Measurements from ENCODE around the gene HTR3D. TPM values are rescaled to one million over a fixed set of nuclear protein-coding genes. Genes with fewer than 3 reads are reported as not detected.

Gene HTR3D
- total and polyA plus RNA-seq, 2 experiments from 2014 or later, result not detected

GRCh38 chr3:184082034-184082433 lies 50.5 kb downstream of the HTR3D start:
- no peaks in the 10 kb centered on the region for H3K27me3 ChIP-seq (ENCODE audit: insufficient read depth)
- TF ChIP-seq EZH2 (IDR thresholded peaks at IDR 0.05; ENCODE audit: low read depth, unreplicated experiment) (no peak), ZNF114 (CRISPR knock-in tag; IDR thresholded peaks at IDR 0.05) (no peak), STAT1 (IDR thresholded peaks at IDR 0.05; ENCODE audit: unreplicated experiment) (no peak), NANOG (IDR thresholded peaks at IDR 0.05; ENCODE audit: borderline replicate concordance) (no peak), CREB1 (CRISPR knock-in tag; IDR thresholded peaks at IDR 0.05; ENCODE audit: low read depth) (no peak), ZNF331 (CRISPR knock-in tag; IDR thresholded peaks at IDR 0.05; ENCODE audit: low read depth) (no peak)
- TF ChIP-seq, protein P1, sequence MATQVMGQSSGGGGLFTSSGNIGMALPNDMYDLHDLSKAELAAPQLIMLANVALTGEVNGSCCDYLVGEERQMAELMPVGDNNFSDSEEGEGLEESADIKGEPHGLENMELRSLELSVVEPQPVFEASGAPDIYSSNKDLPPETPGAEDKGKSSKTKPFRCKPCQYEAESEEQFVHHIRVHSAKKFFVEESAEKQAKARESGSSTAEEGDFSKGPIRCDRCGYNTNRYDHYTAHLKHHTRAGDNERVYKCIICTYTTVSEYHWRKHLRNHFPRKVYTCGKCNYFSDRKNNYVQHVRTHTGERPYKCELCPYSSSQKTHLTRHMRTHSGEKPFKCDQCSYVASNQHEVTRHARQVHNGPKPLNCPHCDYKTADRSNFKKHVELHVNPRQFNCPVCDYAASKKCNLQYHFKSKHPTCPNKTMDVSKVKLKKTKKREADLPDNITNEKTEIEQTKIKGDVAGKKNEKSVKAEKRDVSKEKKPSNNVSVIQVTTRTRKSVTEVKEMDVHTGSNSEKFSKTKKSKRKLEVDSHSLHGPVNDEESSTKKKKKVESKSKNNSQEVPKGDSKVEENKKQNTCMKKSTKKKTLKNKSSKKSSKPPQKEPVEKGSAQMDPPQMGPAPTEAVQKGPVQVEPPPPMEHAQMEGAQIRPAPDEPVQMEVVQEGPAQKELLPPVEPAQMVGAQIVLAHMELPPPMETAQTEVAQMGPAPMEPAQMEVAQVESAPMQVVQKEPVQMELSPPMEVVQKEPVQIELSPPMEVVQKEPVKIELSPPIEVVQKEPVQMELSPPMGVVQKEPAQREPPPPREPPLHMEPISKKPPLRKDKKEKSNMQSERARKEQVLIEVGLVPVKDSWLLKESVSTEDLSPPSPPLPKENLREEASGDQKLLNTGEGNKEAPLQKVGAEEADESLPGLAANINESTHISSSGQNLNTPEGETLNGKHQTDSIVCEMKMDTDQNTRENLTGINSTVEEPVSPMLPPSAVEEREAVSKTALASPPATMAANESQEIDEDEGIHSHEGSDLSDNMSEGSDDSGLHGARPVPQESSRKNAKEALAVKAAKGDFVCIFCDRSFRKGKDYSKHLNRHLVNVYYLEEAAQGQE (IDR thresholded peaks at IDR 0.05; ENCODE audit: unreplicated experiment), result no peak
- H3K4me1 ChIP-seq (ENCODE audit: insufficient read depth), result no peaks in the 10 kb centered on the region
- H3K79me2 ChIP-seq (replicated peaks; ENCODE audit: insufficient read depth), result no peaks in the 10 kb centered on the region
- Mint-ChIP-seq H3K4me3 (no peak overlapping the region), H3K36me3 (ENCODE audit: low read depth) (no peaks in the 10 kb centered on the region), H3K9me3 (peaks cover 3% of the 10 kb centered on the region; the same call in 1 of the 3 replicates), H3K27me3 (ENCODE audit: insufficient read depth, low read depth, poor library complexity) (peaks cover 9% of the 10 kb centered on the region), H3K27ac (no peak overlapping the region), H3K4me1 (peaks cover 9% of the 10 kb centered on the region)
- no peaks in the 10 kb centered on the region for H4K20me1 ChIP-seq (replicated peaks; ENCODE audit: insufficient read depth)
- H2AFZ ChIP-seq, result no peak overlapping the region
- no peak overlapping the region for H3K4me2 ChIP-seq
- H3K36me3 ChIP-seq (ENCODE audit: insufficient read depth), result no peaks in the 10 kb centered on the region
- H3F3A ChIP-seq (replicated peaks; ENCODE audit: low read depth), result no peaks in the 10 kb centered on the region
- no peak overlapping the region for H3K27ac ChIP-seq (ENCODE audit: low read depth)
- DNase-seq (ENCODE audit: low spot score) (no peak), ATAC-seq (no peak)
- H3K4me3 ChIP-seq, result no peak overlapping the region
- peaks cover 5% of the 10 kb centered on the region; the same call in 1 of the 2 replicates for H3K9me2 ChIP-seq (ENCODE audit: insufficient read depth)

DNA sequence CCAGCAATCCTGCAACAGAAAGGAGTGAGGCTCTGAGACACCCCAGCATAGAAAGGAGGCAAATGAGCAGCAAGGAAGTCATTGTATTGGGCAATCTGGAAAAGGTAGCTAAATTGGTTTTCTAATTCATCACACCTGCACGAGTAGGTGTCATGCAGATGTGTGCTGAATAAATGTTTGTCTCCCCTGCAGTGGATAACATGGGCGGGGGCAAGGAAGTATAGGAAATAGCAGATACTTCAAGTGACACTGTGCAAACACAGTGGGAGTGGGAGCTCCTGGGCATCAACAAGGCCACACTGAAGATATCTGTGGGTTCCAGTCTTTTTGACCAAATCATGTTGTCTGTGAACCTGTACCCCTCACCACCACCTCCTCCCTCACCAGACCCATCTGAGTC lies 50.9 kb downstream of the HTR3D start:
- Histone ChIP-seq H3K27ac (ENCODE audit: low read depth) (no peak overlapping the region), H3K36me3 (ENCODE audit: insufficient read depth) (no peaks in the 10 kb centered on the region), H3K4me1 (ENCODE audit: insufficient read depth) (no peaks in the 10 kb centered on the region), H3K9me2 (ENCODE audit: insufficient read depth) (peaks cover under 1% of the 10 kb centered on the region; the same call in 1 of the 2 replicates), H3K79me2 (replicated peaks; ENCODE audit: insufficient read depth) (no peaks in the 10 kb centered on the region), H3F3A (replicated peaks; ENCODE audit: low read depth) (no peaks in the 10 kb centered on the region), H2AFZ (no peak overlapping the region), H3K4me2 (no peak overlapping the region), H4K20me1 (replicated peaks; ENCODE audit: insufficient read depth) (no peaks in the 10 kb centered on the region), H3K4me3 (no peak overlapping the region), H3K27me3 (ENCODE audit: insufficient read depth) (no peaks in the 10 kb centered on the region)
- H3K4me1 Mint-ChIP-seq, result peaks cover 8% of the 10 kb centered on the region
- no peak overlapping the region for H3K4me3 Mint-ChIP-seq
- H3K36me3 Mint-ChIP-seq (ENCODE audit: low read depth), result no peaks in the 10 kb centered on the region
- peaks cover 3% of the 10 kb centered on the region; the same call in 1 of the 3 replicates for H3K9me3 Mint-ChIP-seq
- H3K27ac Mint-ChIP-seq, result no peak overlapping the region
- peaks cover 8% of the 10 kb centered on the region for H3K27me3 Mint-ChIP-seq (ENCODE audit: insufficient read depth, low read depth, poor library complexity)
- no peak for DNase-seq (ENCODE audit: low spot score)
- no peak for ATAC-seq
- TF ChIP-seq ZNF331 (CRISPR knock-in tag; IDR thresholded peaks at IDR 0.05; ENCODE audit: low read depth) (no peak), CREB1 (CRISPR knock-in tag; IDR thresholded peaks at IDR 0.05; ENCODE audit: low read depth) (no peak), NANOG (IDR thresholded peaks at IDR 0.05; ENCODE audit: borderline replicate concordance) (no peak), ZNF114 (CRISPR knock-in tag; IDR thresholded peaks at IDR 0.05) (no peak), JUNB (IDR thresholded peaks at IDR 0.05; ENCODE audit: unreplicated experiment) (no peak), EZH2phosphoT487 (IDR thresholded peaks at IDR 0.05; ENCODE audit: unreplicated experiment) (no peak), EZH2 (IDR thresholded peaks at IDR 0.05; ENCODE audit: low read depth, unreplicated experiment) (no peak), STAT1 (IDR thresholded peaks at IDR 0.05; ENCODE audit: unreplicated experiment) (no peak), CTCF (conservative IDR thresholded peaks at IDR 0.05; ENCODE audit: low read depth in 2 of 2) (no peak)
- TF ChIP-seq, protein P1 (IDR thresholded peaks at IDR 0.05; ENCODE audit: unreplicated experiment), result no peak
- TF ChIP-seq, protein P2, sequence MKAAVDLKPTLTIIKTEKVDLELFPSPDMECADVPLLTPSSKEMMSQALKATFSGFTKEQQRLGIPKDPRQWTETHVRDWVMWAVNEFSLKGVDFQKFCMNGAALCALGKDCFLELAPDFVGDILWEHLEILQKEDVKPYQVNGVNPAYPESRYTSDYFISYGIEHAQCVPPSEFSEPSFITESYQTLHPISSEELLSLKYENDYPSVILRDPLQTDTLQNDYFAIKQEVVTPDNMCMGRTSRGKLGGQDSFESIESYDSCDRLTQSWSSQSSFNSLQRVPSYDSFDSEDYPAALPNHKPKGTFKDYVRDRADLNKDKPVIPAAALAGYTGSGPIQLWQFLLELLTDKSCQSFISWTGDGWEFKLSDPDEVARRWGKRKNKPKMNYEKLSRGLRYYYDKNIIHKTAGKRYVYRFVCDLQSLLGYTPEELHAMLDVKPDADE (IDR thresholded peaks at IDR 0.05), result no peak
